ENCODE measurements around the gene ASTN2.

The ASTN2 gene

DNA sequence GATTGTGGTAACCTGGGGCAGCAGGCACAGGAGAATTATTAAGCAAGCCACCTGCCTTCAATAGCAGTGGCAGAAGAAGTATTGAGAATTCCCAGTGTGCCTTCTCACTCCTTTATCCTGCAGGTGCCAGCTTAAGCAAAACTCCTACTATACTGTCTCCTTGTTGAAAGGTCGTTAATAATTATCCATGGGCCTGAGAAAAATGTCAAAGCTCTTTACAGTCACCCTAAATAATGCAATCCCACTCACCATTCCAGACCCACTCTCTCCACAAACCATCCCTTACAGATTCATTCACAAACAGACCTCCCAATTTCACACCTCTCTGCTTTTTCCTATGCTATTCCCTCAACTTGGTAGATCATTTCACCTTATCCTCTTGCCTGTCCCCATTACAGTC, 889.2 kb downstream of the ASTN2 start:
- no peak for DNase-seq (ENCODE audit: low read depth)

DNA sequence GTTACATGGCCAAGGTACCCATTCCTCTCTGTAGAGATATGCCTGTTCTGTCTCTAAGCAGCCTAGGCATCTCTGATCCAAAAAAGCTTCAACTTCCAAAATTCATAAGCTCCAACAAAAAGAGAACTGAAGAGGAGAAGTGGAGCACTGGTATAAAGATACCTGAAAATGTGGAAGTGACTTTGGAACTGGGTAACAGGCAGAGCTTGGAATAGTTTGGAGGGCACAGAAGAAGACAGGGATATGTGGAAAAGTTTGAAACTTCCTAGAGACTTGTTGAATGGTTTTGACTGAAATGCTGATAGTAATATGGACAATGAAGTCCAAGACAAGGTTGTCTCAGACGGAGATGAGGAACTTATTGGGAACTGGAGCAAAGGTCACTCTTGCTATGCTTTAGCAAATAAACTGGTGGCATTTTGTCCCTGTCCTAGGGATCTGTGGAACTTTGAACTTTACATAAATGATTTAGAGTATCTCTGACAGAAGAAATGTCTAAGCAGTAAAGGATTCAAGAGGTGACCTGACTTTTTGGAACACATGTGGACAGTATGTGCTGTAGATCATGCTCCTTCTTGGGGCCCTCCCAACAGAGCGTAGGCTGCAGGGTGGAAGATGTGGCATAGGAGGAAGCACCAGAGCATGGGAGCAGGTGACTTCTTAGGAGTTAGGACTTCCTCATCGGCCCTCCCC, 889.9 kb downstream of the ASTN2 start:
- no peak for DNase-seq (ENCODE audit: low read depth)

DNA sequence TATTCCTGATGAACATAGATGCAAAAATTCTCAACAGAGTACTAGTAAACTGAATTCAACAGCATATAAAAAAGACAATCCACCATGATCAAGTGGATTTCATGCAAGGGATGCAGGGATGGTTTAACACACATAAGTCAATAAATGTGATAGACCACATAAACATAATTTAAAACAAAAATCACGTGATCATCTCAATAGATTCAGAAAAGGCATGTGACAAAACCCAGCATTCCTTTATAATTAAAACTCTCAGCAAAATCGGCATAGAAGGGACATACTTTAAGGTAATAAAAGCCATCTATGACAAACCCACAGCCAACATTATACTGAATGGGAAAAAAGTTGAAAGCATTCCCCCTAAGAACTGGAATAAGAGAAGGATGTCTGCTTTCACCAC, 894.6 kb downstream of the ASTN2 start:
- no peak for DNase-seq (ENCODE audit: low read depth)

DNA sequence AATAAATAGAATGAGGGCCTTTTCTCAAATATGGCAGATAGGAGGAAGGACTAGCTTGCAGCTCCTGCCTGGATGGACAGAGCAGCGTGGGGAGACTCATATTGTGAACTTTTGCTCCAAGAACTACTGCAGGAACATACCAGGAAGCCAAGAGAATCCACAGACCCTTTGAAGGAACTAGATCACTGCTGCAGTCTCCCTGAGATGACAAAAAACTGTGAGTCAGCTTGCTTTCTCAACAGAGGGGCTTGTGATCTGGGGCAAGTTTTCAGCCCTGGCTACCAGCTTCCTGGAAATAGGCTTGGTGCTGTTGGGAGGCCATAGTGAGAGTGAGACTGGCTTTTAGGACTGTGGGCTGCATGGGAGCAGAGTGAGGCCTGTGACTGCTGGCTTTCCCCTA, 898.4 kb downstream of the ASTN2 start:
- DNase-seq (ENCODE audit: low read depth) = no peak

GRCh38 chr9:116515541-116515940, 899.3 kb downstream of the ASTN2 start:
- no peak for DNase-seq (ENCODE audit: low read depth)

DNA sequence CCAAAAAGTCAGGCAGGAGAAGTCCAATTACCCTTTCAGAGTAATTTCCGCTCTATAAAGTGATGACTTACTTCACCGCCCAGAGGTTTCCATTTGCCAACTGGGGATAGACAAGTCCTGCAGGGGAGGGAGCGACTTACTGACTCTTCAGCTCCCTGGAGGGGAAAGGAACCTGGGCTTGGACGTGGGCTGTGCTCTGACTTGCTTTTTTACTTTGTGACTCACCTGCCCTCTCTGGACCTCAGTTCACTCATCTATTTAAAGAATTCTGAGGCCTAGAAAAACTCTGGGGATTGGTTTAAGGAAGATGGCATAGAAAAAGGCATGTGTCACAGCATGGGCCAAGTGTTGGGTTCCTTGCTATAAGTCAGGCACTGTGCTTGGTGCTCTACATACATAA, 908.2 kb downstream of the ASTN2 start:
- DNase-seq (ENCODE audit: low read depth) = no peak

DNA sequence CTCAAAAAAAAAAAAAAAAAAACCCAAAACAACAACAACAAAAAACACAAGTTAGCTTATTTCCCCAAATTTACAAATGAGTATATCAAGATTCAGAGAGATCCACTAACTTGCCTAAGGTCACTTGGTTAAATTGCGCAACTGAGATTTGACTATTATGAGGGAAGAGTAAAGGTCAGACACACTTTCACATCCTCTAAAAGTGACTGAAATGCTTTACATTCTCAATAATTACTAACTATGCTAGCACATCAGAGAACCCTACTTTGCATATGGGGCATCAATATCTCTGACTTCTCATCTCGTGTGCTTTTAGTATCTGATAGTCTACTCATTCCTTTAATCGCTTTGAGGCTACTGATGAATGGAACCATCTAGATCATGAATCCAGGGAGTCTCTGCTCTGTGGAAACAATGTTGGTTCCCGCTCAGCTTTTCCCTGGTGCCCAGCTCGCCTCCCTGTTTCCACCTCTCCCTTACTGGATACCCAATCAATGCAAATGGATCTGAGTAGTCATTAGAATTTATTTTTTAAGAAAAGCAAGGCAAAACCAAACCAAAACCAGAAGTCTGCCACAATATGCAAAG, 909.9 kb downstream of the ASTN2 start:
- no peak for DNase-seq (ENCODE audit: low read depth)

- DNase-seq (ENCODE audit: low read depth) = no peak
Observed at GRCh38 chr9:116504081-116504480, 910.8 kb downstream of the ASTN2 start.

DNA sequence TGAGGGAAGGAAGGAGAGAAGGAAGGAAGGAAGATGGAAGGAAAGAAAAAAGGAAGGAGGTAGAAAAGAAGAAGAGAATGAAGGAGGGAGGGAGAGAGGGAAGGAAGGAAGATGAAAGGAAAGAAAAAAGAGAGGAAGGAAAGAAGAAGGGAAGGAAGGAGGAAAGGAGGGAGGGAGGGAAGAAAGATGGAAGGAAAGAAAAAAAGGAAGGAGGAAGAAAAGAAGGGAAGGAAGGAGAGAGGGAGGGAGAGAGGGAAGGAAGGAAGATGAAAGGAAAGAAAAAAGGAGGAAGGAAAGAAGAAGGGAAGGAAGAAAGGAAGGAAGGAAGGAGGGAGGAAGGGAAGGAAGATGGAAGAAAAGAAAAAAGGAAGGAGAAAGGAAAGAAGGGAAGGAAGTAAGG, 912.1 kb downstream of the ASTN2 start:
- no peak for DNase-seq (ENCODE audit: low read depth)

GRCh38 chr9:116501871-116502270, 913.0 kb downstream of the ASTN2 start:
- DNase-seq (ENCODE audit: low read depth) = no peak

DNA sequence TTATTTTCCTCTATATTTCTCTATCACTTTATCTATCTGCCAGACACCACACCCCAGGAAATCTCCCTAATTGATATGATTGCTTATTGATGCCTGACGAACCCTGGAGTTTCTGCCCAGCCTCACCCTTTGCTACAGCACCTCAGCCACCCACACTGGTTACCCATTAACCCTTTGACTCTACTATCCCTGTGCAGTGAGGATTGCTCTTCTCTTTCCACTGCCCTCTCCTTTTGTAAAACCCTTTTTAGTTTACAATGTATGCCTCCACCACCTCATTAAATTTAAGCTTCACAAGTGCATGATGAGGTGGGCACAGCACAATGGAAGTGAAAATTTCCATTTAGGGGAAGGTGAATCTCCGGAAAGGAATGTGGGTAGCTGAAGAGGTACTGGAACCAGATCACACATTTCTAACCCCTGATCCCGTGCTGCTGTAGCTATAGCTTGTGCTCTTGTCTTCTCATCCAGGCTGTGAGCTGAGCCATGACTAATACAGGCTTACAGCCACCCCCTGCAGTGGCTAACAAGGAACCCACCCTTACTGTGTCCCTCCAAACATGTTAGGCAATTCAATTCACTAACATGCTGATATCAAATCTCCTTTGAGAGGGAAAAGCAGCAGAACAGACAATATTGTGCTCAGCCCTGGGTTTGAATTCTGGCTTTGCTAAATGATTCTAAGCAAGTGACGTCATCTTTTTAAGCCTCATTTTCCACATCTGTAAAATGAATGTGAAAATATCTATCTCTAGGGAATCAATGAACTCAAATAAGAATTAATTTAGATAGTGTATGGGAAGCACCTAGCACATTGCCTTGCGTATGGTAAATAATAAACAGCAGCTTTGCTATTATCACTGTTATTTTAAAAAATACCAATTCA, 914.6 kb downstream of the ASTN2 start:
- no peak for DNase-seq (ENCODE audit: low read depth)

DNA sequence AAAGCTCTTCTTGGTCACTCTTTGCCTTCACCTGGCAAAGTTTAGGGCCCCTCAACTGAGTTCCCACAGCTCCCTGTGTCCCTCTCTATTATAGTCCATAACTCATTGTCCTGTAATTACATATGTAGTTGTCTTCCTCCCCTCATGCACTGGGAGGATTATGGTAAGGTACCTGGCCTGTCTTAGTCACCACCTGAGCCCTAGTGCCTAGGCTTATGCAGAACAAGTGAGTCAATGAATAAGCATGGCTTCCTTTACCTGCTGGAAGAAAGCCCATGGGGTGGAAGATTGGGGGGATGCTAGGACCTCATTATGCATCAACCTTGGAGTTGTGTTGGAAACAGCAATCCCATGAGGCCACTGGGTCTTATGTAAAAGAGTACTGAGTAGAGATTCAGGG, 915.4 kb downstream of the ASTN2 start:
- DNase-seq (ENCODE audit: low read depth) = no peak

DNA sequence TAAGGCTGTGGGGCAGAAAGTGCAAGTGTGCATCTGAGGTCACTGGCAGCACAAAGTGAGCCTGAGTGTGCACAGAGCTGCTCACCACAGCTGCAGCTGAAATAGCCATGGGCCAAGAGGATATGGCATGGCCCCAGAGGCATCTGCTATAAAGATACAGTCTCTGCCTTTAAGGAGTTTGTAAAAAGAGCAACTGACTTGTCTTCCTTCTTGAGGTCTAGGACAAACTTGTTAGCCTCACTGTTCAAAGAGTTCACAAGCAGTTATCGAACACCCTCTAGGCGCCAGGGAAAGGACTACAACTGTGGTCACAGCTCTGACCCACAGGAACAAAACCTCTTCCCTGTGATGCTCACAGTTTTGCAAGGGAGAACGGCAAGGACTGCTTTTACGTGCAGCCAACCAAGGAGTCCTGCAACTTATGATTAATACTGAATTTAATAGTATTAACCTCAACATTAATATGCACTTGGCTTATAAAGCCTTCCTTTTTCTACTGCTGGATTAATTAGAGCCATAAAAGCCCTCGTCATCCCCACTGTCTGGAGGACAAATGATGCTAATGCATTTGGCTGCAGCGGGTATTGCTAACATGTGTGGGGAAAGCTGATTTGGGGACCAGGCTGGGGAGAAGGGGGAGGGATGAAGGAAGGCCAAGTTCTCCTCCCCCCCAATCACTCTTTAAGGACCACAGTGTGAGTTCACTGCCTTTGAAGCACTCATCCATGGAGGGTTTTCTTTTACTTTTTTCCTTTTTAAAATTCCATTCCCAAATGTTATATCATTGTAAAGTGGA, 917.6 kb downstream of the ASTN2 start:
- no peak for DNase-seq (ENCODE audit: low read depth)

GRCh38 chr9:116496167-116496566, 918.7 kb downstream of the ASTN2 start:
- no peak for DNase-seq (ENCODE audit: low read depth)

DNA sequence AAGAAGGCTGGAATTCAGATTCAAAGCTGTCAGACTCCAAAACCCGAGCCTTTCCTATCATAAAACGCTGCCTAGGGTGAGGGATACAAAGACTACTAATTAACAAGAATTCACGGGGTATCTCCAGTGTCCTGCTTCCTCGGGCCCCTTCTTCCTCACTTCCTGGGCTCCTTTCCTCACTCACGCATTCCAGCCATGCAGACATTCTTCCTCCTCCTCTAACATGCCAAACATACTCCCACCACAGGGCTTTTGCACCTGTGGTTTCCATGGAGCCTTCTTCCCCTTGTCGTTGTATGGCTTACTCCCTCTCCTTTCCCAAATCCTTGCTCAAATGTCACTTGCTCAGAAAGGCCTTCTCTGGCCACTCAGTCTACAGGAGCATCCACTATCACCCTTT, 919.1 kb downstream of the ASTN2 start:
- DNase-seq (ENCODE audit: low read depth) = no peak

- DNase-seq (ENCODE audit: low read depth) = no peak
Observed at GRCh38 chr9:116494815-116495634, 919.8 kb downstream of the ASTN2 start.

GRCh38 chr9:116493183-116493860, 921.5 kb downstream of the ASTN2 start:
- no peak for DNase-seq (ENCODE audit: low read depth)

DNA sequence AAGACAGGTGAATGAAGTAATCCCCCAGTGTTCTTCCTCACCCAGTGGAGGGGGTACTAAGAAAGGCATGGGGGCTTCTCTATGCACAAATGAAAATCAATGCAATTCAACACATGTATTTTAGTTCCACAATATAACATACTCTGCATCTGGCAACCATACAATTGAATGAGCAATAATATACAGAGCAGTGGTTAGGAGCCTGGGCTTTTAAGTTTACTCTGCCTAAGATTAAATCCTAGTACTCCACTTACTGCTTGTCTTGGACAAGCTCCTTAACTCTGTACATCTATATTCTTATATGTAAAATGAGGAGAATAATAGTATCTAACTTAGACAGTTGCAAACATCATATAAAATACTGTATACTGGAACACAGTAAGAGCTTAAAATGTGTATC, 923.2 kb downstream of the ASTN2 start:
- no peak for DNase-seq (ENCODE audit: low read depth)

DNA sequence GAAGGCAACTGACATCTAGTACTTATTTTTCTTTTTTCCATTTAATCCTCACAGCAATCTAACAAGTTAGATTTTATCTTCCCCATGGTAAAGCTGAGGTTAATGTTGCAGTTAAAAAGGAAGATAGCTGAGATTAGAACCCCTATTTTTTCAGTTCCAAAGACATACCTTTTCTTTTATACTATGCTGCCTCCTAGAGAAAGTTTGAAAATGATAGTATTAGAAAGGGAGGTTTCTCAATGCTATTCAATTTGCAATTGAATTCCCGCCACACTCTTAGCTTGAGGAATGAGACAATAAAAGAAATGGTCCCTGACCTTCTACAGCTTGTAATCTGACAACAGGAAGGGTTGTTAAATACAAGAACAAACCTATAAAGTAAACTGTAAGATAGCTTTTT, 923.6 kb downstream of the ASTN2 start:
- no peak for DNase-seq (ENCODE audit: low read depth)

- DNase-seq (ENCODE audit: low read depth) = no peak
Observed at GRCh38 chr9:116490321-116490720, 924.5 kb downstream of the ASTN2 start.

GRCh38 chr9:116488373-116488772, 926.5 kb downstream of the ASTN2 start:
- no peak for DNase-seq (ENCODE audit: low read depth)

Data from stimulated activated CD8-positive, alpha-beta memory T cell treated with anti-CD3 and anti-CD28 coated beads, Interleukin-7, amount 100 ng/mL, for 24 hours (primary cell).